ENCODE measurements around the gene TEKT3. TPM values are rescaled to one million over a fixed set of nuclear protein-coding genes. Genes with fewer than 3 reads are reported as not detected.

TEKT3 gene
- total and polyA plus RNA-seq, 9 of the 15 experiments (the other 6 are each of a cell fraction or from before 2014, with no cell fraction given), result not detected

GRCh38 chr17:15309236-15309635 is 32.2 kb downstream of the TEKT3 start:
- TF ChIP-seq ZBED1 (IDR thresholded peaks at IDR 0.05), result no peak
- no peak for TF ChIP-seq CHD1 (IDR thresholded peaks at IDR 0.05; ENCODE audit: low read length)
- TF ChIP-seq DMBX1 (CRISPR knock-in tag; IDR thresholded peaks at IDR 0.05; ENCODE audit: borderline replicate concordance), result no peak
- TF ChIP-seq, protein P1, sequence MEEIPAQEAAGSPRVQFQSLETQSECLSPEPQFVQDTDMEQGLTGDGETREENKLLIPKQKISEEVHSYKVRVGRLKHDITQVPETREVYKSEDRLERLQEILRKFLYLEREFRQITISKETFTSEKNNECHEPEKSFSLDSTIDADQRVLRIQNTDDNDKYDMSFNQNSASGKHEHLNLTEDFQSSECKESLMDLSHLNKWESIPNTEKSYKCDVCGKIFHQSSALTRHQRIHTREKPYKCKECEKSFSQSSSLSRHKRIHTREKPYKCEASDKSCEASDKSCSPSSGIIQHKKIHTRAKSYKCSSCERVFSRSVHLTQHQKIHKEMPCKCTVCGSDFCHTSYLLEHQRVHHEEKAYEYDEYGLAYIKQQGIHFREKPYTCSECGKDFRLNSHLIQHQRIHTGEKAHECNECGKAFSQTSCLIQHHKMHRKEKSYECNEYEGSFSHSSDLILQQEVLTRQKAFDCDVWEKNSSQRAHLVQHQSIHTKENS (CRISPR knock-in tag; IDR thresholded peaks at IDR 0.05), result no peak
- no peak for TF ChIP-seq MLLT1 (IDR thresholded peaks at IDR 0.05)
- no peak for TF ChIP-seq MLX (CRISPR knock-in tag; conservative IDR thresholded peaks at IDR 0.05)
- no peak for TF ChIP-seq ZFP91 (CRISPR knock-in tag; IDR thresholded peaks at IDR 0.05)
- TF ChIP-seq NCOA4 (IDR thresholded peaks at IDR 0.05; ENCODE audit: partially characterized antibody), result no peak
- no peak for TF ChIP-seq TAF7 (tag; IDR thresholded peaks at IDR 0.05)
- TF ChIP-seq RBM15 (IDR thresholded peaks at IDR 0.05; ENCODE audit: insufficient read depth, low read length), result no peak
- no peak for ATAC-seq
- no peaks in the 10 kb centered on the region for H3K36me3 ChIP-seq (ENCODE audit: control insufficient read depth, insufficient read depth, low read length)
- no peaks in the 10 kb centered on the region for H3K9me1 ChIP-seq (ENCODE audit: control insufficient read depth, insufficient read depth, low read length)
- intact Hi-C loops (cut with micrococcal nuclease) (no loop called here), in situ Hi-C loops (cut with MboI) (no loop called here)
- H3K4me3 ChIP-seq, result no peak overlapping the region
- H3K4me2 ChIP-seq (ENCODE audit: insufficient read depth, low read length), result no peak overlapping the region
- BruUV-seq (replicated peaks), result no TSS peak
- DNase-seq (ENCODE audit: extremely low read depth in 1 of 4, low spot score in 3 of 4), result no peak
- CTCF ChIA-PET (ENCODE audit: low intra/inter-chr PET ratio), result no interaction called here
- H3K4me1 ChIP-seq (replicated peaks in 1 of 2; ENCODE audit: control insufficient read depth in 2 of 2, insufficient read depth in 2 of 2, low read length in 2 of 2), result no peaks in the 10 kb centered on the region
- FAIRE-seq, result no peak
- H3K27me3 ChIP-seq (ENCODE audit: control insufficient read depth in 2 of 2, insufficient read depth in 2 of 2, low read length in 2 of 2), result peaks cover 3 to 27% of the 10 kb centered on the region in 2 experiments
- no peaks in the 10 kb centered on the region for H4K20me1 ChIP-seq (replicated peaks; ENCODE audit: control insufficient read depth, insufficient read depth, low read length)
- no peaks in the 10 kb centered on the region for H3K79me2 ChIP-seq (ENCODE audit: control insufficient read depth, insufficient read depth, low read length)
- H3K27ac ChIP-seq (ENCODE audit: extremely low read depth, low read depth, low read length), result no peak overlapping the region
- no peak overlapping the region for H3K9ac ChIP-seq (ENCODE audit: insufficient read depth in 1 of 2, low read depth in 2 of 2, low read length in 2 of 2)
- H3K9me3 ChIP-seq (replicated peaks; ENCODE audit: control insufficient read depth, insufficient read depth, low read depth, low read length), result no peaks in the 10 kb centered on the region
- POLR2A ChIA-PET, result no interaction called here
- no peak overlapping the region for H2AFZ ChIP-seq (ENCODE audit: low read depth, low read length)
- WGBS (ENCODE audit: insufficient coverage, low coverage, missing lambda C conversion rate), result 0% methylated on average over 3 of the region's 3 CpGs

Data from K562 (cell line).